ENCODE data around the gene AKAP1. TPM values are rescaled to one million over a fixed set of nuclear protein-coding genes. Genes with fewer than 3 reads are reported as not detected.

The AKAP1 gene
- total RNA-seq, 2 experiments from 2014 or later, result 20.3 to 23.1 TPM

- Histone ChIP-seq H3K9me3 (ENCODE audit: control insufficient read depth in 1 of 2, insufficient read depth in 1 of 2, low read length in 2 of 2) (no peaks in the 10 kb centered on the region), H3K4me3 (ENCODE audit: low read length) (no peak overlapping the region), H3K36me3 (ENCODE audit: insufficient read depth, low read length) (peaks cover 41% of the 10 kb centered on the region), H3K27ac (ENCODE audit: low read depth in 1 of 2, low read length in 2 of 2) (no peak overlapping the region), H3K4me1 (ENCODE audit: insufficient read depth, low read length) (no peaks in the 10 kb centered on the region), H3K27me3 (ENCODE audit: control insufficient read depth in 1 of 2, insufficient read depth in 2 of 2, low read length in 2 of 2) (no peaks in the 10 kb centered on the region)
- DNase-seq, result no peak
- ChIA-PET CTCF (no interaction called here), POLR2A (no interaction called here)
- H3K36me3 Mint-ChIP-seq (ENCODE audit: low read depth), result peaks cover 48% of the 10 kb centered on the region
- intact Hi-C loops (cut with DNase I, micrococcal nuclease), result loop anchor here in 1 of 2 experiments (5.0 kb wide), 1 partner anchor 97 kb away; no protein-coding TSS in a partner anchor
- H3K27me3 Mint-ChIP-seq, result no peaks in the 10 kb centered on the region
- H3K9me3 Mint-ChIP-seq, result no peaks in the 10 kb centered on the region
- TF ChIP-seq, protein P1, sequence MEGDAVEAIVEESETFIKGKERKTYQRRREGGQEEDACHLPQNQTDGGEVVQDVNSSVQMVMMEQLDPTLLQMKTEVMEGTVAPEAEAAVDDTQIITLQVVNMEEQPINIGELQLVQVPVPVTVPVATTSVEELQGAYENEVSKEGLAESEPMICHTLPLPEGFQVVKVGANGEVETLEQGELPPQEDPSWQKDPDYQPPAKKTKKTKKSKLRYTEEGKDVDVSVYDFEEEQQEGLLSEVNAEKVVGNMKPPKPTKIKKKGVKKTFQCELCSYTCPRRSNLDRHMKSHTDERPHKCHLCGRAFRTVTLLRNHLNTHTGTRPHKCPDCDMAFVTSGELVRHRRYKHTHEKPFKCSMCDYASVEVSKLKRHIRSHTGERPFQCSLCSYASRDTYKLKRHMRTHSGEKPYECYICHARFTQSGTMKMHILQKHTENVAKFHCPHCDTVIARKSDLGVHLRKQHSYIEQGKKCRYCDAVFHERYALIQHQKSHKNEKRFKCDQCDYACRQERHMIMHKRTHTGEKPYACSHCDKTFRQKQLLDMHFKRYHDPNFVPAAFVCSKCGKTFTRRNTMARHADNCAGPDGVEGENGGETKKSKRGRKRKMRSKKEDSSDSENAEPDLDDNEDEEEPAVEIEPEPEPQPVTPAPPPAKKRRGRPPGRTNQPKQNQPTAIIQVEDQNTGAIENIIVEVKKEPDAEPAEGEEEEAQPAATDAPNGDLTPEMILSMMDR (IDR thresholded peaks at IDR 0.05), result no peak
- H3K27ac Mint-ChIP-seq, result no peak overlapping the region
- no peak for ATAC-seq (ENCODE audit: poor library complexity)
- no peaks in the 10 kb centered on the region for H3K4me1 Mint-ChIP-seq (ENCODE audit: low read depth)
- H3K4me3 Mint-ChIP-seq, result no peak overlapping the region
These were observed 24.5 kb downstream of the AKAP1 start for GRCh38 chr17:57109393-57110151.

- intact Hi-C loops (cut with DNase I, micrococcal nuclease), result loop anchor here in 1 of 2 experiments (5.0 kb wide), 1 partner anchor 98 kb away; no protein-coding TSS in a partner anchor
- Histone ChIP-seq H3K4me3 (ENCODE audit: low read length) (no peak overlapping the region), H3K36me3 (ENCODE audit: insufficient read depth, low read length) (peaks cover 46% of the 10 kb centered on the region), H3K27ac (ENCODE audit: low read depth in 1 of 2, low read length in 2 of 2) (no peak overlapping the region), H3K9me3 (ENCODE audit: control insufficient read depth in 1 of 2, insufficient read depth in 1 of 2, low read length in 2 of 2) (no peaks in the 10 kb centered on the region), H3K27me3 (ENCODE audit: control insufficient read depth in 1 of 2, insufficient read depth in 2 of 2, low read length in 2 of 2) (no peaks in the 10 kb centered on the region), H3K4me1 (ENCODE audit: insufficient read depth, low read length) (no peaks in the 10 kb centered on the region)
- DNase-seq (no peak), ATAC-seq (ENCODE audit: poor library complexity) (no peak)
- no peak overlapping the region for H3K4me3 Mint-ChIP-seq
- H3K27me3 Mint-ChIP-seq, result no peaks in the 10 kb centered on the region
- no peaks in the 10 kb centered on the region for H3K9me3 Mint-ChIP-seq
- peaks cover 44% of the 10 kb centered on the region for H3K36me3 Mint-ChIP-seq (ENCODE audit: low read depth)
- TF ChIP-seq, protein P1 (IDR thresholded peaks at IDR 0.05), result no peak
- no peaks in the 10 kb centered on the region for H3K4me1 Mint-ChIP-seq (ENCODE audit: low read depth)
- POLR2A ChIA-PET, result no interaction called here
- CTCF ChIA-PET, result no interaction called here
- no peak overlapping the region for H3K27ac Mint-ChIP-seq
These were observed 25.1 kb downstream of the AKAP1 start for GRCh38 chr17:57110152-57110542.

DNA sequence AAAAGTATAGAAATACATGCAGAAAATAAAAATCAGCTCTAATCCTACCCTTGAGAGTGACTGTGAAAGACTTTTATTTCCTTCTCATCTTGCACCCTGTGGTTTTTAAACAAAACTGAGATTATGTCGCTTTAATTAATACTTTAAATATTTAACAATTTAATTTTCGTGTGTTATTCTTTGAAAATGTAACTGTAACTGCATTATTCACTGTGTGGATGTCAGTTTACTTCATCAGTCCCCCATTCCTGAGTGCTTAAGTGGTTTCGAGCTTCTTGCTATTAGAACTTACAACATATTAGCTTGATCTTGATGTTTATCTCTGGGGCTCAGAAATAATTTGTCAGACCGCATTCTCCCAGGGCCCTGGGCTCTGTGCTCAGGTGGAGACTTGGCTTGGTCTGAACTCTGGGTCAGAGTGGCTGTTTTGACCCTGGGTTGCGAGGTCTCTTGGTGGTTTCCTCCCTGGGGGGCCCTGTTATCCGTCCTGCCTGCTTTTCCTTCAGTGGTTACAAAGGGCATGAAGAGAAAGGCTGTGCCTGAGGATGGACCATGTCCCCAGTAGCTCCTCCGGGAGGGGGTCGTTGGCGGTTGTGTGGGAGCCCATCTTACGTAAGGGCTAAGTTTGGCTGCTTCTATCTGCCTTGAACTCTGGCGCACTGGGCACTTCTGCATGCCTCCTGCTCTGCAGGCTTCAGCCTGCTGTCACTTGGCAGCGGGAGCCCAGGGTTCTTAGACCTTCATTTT, 25.7 kb downstream of the AKAP1 start:
- ATAC-seq (ENCODE audit: poor library complexity) (no peak), DNase-seq (no peak)
- H3K4me3 ChIP-seq (ENCODE audit: low read length), result no peak overlapping the region
- H3K4me1 ChIP-seq (ENCODE audit: insufficient read depth, low read length), result no peaks in the 10 kb centered on the region
- ChIA-PET POLR2A (no interaction called here), CTCF (no interaction called here)
- H3K4me3 Mint-ChIP-seq, result no peak overlapping the region
- H3K9me3 ChIP-seq (ENCODE audit: control insufficient read depth in 1 of 2, insufficient read depth in 1 of 2, low read length in 2 of 2), result no peaks in the 10 kb centered on the region
- no peak overlapping the region for H3K27ac Mint-ChIP-seq
- H3K27me3 ChIP-seq (ENCODE audit: control insufficient read depth in 1 of 2, insufficient read depth in 2 of 2, low read length in 2 of 2), result no peaks in the 10 kb centered on the region
- no peaks in the 10 kb centered on the region for H3K4me1 Mint-ChIP-seq (ENCODE audit: low read depth)
- no peak overlapping the region for H3K27ac ChIP-seq (ENCODE audit: low read depth in 1 of 2, low read length in 2 of 2)
- no peaks in the 10 kb centered on the region for H3K27me3 Mint-ChIP-seq
- no peaks in the 10 kb centered on the region for H3K9me3 Mint-ChIP-seq
- peaks cover 48% of the 10 kb centered on the region for H3K36me3 ChIP-seq (ENCODE audit: insufficient read depth, low read length)
- H3K36me3 Mint-ChIP-seq (ENCODE audit: low read depth), result peaks cover 44% of the 10 kb centered on the region
- TF ChIP-seq, protein P1 (IDR thresholded peaks at IDR 0.05), result no peak
- intact Hi-C loops (cut with DNase I, micrococcal nuclease), result loop anchor here in 1 of 2 experiments (5.0 kb wide), 1 partner anchor 98 kb away; no protein-coding TSS in a partner anchor

All from CD4-positive, alpha-beta T cell (primary cell).